Keratinocyte (primary cell): ENCODE measurements around the gene PAK2. TPM values are rescaled to one million over a fixed set of nuclear protein-coding genes. Genes with fewer than 3 reads are reported as not detected.
"Not testable (repeated sequence)": the region's sequence is repeated elsewhere in the genome, so short reads cannot be mapped to it uniquely, and the experiment has no call there.

Source experiments
- DNase-seq: peaks from one replicate; pipeline ENCODE4 v3.0.0-alpha.2; 2011; ENCODE audit warnings: low read depth, missing footprints, low spot score
- FAIRE-seq: peaks from 2 replicates; lab custom pipeline; 2011; peaks lifted over from hg19 to GRCh38; lab: Jason Lieb, UNC
- H2AFZ ChIP-seq: 2 replicates; pipeline ENCODE4 v1.6.0; 2012; ENCODE audit warnings: low read length, control low read depth, inconsistent platforms; ENCODE audit not compliant: control insufficient read depth
- H3K27ac ChIP-seq: 2 replicates; pipeline ENCODE4 v1.5.1; 2011; ENCODE audit warnings: low read length; ENCODE audit not compliant: control insufficient read depth, insufficient read depth
- H3K27me3 ChIP-seq: 3 replicates; pipeline ENCODE4 v1.6.0; 2011; ENCODE audit warnings: low read length; ENCODE audit not compliant: control insufficient read depth, insufficient read depth; ENCODE audit errors: extremely low read depth
- H3K36me3 ChIP-seq, 2 experiments: 2 replicates in 1 of 2; 3 replicates in 1 of 2; pipeline ENCODE4 v1.5.1; 2011; ENCODE audit warnings: low read length in 2 of 2, mild to moderate bottlenecking in 1 of 2; ENCODE audit not compliant: control insufficient read depth in 2 of 2, insufficient read depth in 2 of 2; ENCODE audit errors: extremely low read depth in 1 of 2
- H3K4me1 ChIP-seq: 3 replicates; pipeline ENCODE4 v1.5.1; 2011; ENCODE audit warnings: low read length; ENCODE audit not compliant: control insufficient read depth, insufficient read depth; ENCODE audit errors: extremely low read depth
- H3K4me2 ChIP-seq: 3 replicates; pipeline ENCODE4 v1.6.0; 2011; ENCODE audit warnings: low read depth, low read length; ENCODE audit not compliant: control insufficient read depth, insufficient read depth; ENCODE audit errors: extremely low read depth
- H3K4me3 ChIP-seq, 3 experiments: fragments of 200-600 bp in 1 of 3; sonication (generic) in 1 of 3; 2 replicates in 2 of 3; 3 replicates in 1 of 3; pipeline ENCODE4 v1.5.1; 2011 to 2016; ENCODE audit warnings: low read length in 3 of 3, mild to moderate bottlenecking in 3 of 3, control low read depth in 2 of 3, inconsistent platforms in 1 of 3, low read depth in 1 of 3, mixed read lengths in 1 of 3, mixed run types in 1 of 3, moderate library complexity in 1 of 3; ENCODE audit not compliant: control insufficient read depth in 2 of 3, insufficient read depth in 2 of 3; ENCODE audit errors: extremely low read depth in 1 of 3
- H3K79me2 ChIP-seq: 2 replicates; pipeline ENCODE4 v1.6.0; 2012; ENCODE audit warnings: low read length; ENCODE audit not compliant: control insufficient read depth, insufficient read depth
- H3K9ac ChIP-seq: 3 replicates; pipeline ENCODE4 v1.6.0; 2011; ENCODE audit warnings: low read length; ENCODE audit not compliant: control insufficient read depth, insufficient read depth; ENCODE audit errors: extremely low read depth
- H3K9me1 ChIP-seq: 3 replicates; pipeline ENCODE4 v1.6.0; 2011; ENCODE audit warnings: low read length; ENCODE audit not compliant: control insufficient read depth, insufficient read depth; ENCODE audit errors: extremely low read depth
- H3K9me3 ChIP-seq: 2 replicates; pipeline ENCODE4 v1.5.1; 2012; ENCODE audit warnings: low read depth, low read length; ENCODE audit not compliant: control insufficient read depth
- H4K20me1 ChIP-seq: 3 replicates; pipeline ENCODE4 v1.6.0; 2011; ENCODE audit warnings: low read length; ENCODE audit not compliant: control insufficient read depth, insufficient read depth; ENCODE audit errors: extremely low read depth
- CTCF ChIP-seq, 3 experiments: IDR thresholded peaks in 1 of 3; conservative IDR thresholded peaks in 1 of 3; optimal IDR thresholded peaks in 1 of 3; 2 replicates in 2 of 3; 3 replicates in 1 of 3; pipeline versions ENCODE3 to v1.5.1; 2011; ENCODE audit warnings: low read length in 3 of 3, mild to moderate bottlenecking in 3 of 3, moderate library complexity in 2 of 3, control low read depth in 1 of 3, inconsistent platforms in 1 of 3; ENCODE audit not compliant: insufficient read depth in 2 of 3; ENCODE audit errors: extremely low read depth in 1 of 3
- EZH2 ChIP-seq: IDR thresholded peaks from one replicate; pipeline ENCODE4 v1.6.1; 2012; ENCODE audit warnings: inconsistent platforms, mild to moderate bottlenecking, low read length, moderate library complexity
- dilution Hi-C: fragments of 300-500 bp; cut with MboI; formaldehyde crosslinking; loops from one replicate; pipeline ENCODE4 v1.7.0; 2020; ENCODE audit warnings: low sequenced_read_pairs; ENCODE audit not compliant: extremely low pct_ligation_motif_present
- polyA plus RNA-seq, 5 experiments: library from polyadenylated mRNA; depleted of rRNA in 3 of 5; stranded (reverse) in 3 of 5; stranded (forward) in 1 of 5; unstranded in 1 of 5; fragments of >200 nt; gene quantifications; 1 replicate in 1 of 5; 2 replicates in 3 of 5; 3 replicates in 1 of 5; pipeline versions ENCODE4 v1.2.1 to v1.2.3, GENCODE V29; 2011 to 2012; ENCODE audit warnings: missing spikeins in 2 of 5, low read depth in 1 of 5, low replicate concordance in 1 of 5

PAK2 gene
- polyA plus RNA-seq, 1 donor (not counting 4 experiments of a cell fraction or from before 2014, with no cell fraction given) = 52.3 TPM

GRCh38 chr3:196821806-196822355 lies 82.2 kb downstream of the PAK2 start:
- no peak for TF ChIP-seq EZH2
- TF ChIP-seq CTCF (optimal IDR thresholded peaks at IDR 0.05 in 1 of 3, IDR thresholded peaks at IDR 0.05 in 1 of 3, conservative IDR thresholded peaks at IDR 0.05 in 1 of 3; ENCODE audit: extremely low read depth in 1 of 3, insufficient read depth in 2 of 3, low read length in 3 of 3) = no peak
- peaks cover 21 to 23% of the 10 kb centered on the region in 2 experiments for H3K36me3 ChIP-seq

GRCh38 chr3:196829651-196830050 lies 90.0 kb downstream of the PAK2 start:
- H3K79me2 ChIP-seq, H3K4me3 ChIP-seq, H3K9ac ChIP-seq, H4K20me1 ChIP-seq, H3K27ac ChIP-seq, H3K36me3 ChIP-seq, H3K4me1 ChIP-seq, DNase-seq, FAIRE-seq, H3K4me2 ChIP-seq, H3K9me1 ChIP-seq, H3K9me3 ChIP-seq, H3K27me3 ChIP-seq, dilution Hi-C loops, H2AFZ ChIP-seq: not testable (repeated sequence)

More at GRCh38 chr3:196821806-196822355, 82.2 kb downstream of the PAK2 start:
- H2AFZ ChIP-seq = no peak overlapping the region
- FAIRE-seq = no peak
- H3K4me1 ChIP-seq = no peaks in the 10 kb centered on the region
- H3K9me1 ChIP-seq = no peaks in the 10 kb centered on the region
- no peak overlapping the region for H3K4me2 ChIP-seq
- H3K27me3 ChIP-seq = no peaks in the 10 kb centered on the region
- no peak overlapping the region for H3K4me3 ChIP-seq
- H3K27ac ChIP-seq = no peak overlapping the region
- H3K79me2 ChIP-seq = no peaks in the 10 kb centered on the region
- DNase-seq = no peak
- no peaks in the 10 kb centered on the region for H3K9me3 ChIP-seq
- no peaks in the 10 kb centered on the region for H4K20me1 ChIP-seq
- no peak overlapping the region for H3K9ac ChIP-seq
- dilution Hi-C loops = no loop called here

- no peaks in the 10 kb centered on the region for H3K27me3 ChIP-seq
- no peaks in the 10 kb centered on the region for H3K79me2 ChIP-seq
- no peak overlapping the region for H3K4me3 ChIP-seq
- FAIRE-seq (no peak), DNase-seq (no peak)
- H4K20me1 ChIP-seq = no peaks in the 10 kb centered on the region
- H3K9me1 ChIP-seq = no peaks in the 10 kb centered on the region
- no peaks in the 10 kb centered on the region for H3K4me1 ChIP-seq
- H3K9me3 ChIP-seq = no peaks in the 10 kb centered on the region
- no peak overlapping the region for H3K9ac ChIP-seq
- TF ChIP-seq EZH2 (no peak), CTCF (optimal IDR thresholded peaks at IDR 0.05 in 1 of 3, IDR thresholded peaks at IDR 0.05 in 1 of 3, conservative IDR thresholded peaks at IDR 0.05 in 1 of 3; ENCODE audit: extremely low read depth in 1 of 3, insufficient read depth in 2 of 3, low read length in 3 of 3) (no peak)
- peaks cover 0 to 4% of the 10 kb centered on the region in 2 experiments for H3K36me3 ChIP-seq
- H3K4me2 ChIP-seq = no peak overlapping the region
- H3K27ac ChIP-seq = no peak overlapping the region
- dilution Hi-C loops = no loop called here
- no peak overlapping the region for H2AFZ ChIP-seq
Observed at GRCh38 chr3:196835086-196835485, 95.4 kb downstream of the PAK2 start.

- H4K20me1 ChIP-seq, H3K36me3 ChIP-seq, FAIRE-seq, H3K9ac ChIP-seq, DNase-seq, H3K9me3 ChIP-seq, H2AFZ ChIP-seq, H3K79me2 ChIP-seq, dilution Hi-C loops, H3K4me3 ChIP-seq, H3K4me2 ChIP-seq, H3K27ac ChIP-seq, H3K9me1 ChIP-seq, H3K27me3 ChIP-seq, H3K4me1 ChIP-seq: not testable (repeated sequence)
Observed at GRCh38 chr3:196836626-196837025, 97.0 kb downstream of the PAK2 start.
